ENCODE data around the gene GPR3.

DNA sequence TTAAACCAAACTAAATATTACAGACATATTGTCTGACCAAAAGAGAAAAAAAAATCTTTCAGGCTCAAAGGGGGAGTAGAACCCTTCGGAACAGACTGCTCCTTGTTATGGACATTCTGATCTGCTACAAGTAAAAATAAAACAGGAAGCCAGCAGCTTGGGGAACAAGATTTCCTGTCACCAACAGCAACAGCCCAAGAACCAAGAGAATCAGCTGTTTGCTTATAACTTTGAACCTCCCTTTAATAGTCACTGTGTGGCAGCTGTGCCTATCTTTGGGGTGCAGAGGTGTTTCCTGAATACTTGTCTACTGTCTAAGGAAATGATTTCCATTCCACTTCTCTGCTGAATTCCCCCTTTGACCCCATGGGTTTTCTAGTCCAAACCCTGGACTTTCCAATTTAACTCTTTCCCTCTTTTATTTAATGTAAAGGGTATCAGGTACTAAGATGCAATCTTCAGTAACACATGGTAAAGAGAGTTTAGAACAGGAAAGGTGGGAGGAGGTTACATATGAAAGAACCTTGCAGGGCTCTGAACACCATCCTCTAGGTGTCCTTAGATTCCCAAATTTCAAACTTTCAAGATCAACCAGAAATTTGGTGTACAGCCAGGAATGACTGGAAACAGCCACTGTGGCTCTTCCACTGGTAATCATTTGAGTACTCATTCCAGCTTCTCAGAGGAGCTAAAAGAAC lies 38.6 kb downstream of the GPR3 start:
- no peak for TF ChIP-seq CTCF (IDR thresholded peaks at IDR 0.05)
- no peak for TF ChIP-seq POLR2AphosphoS5 (IDR thresholded peaks at IDR 0.05)
- TF ChIP-seq POLR2A (IDR thresholded peaks at IDR 0.05) = no peak
